Motor neuron (in vitro differentiated cells): ENCODE results near the gene ANKLE1. TPM values are rescaled to one million over a fixed set of nuclear protein-coding genes. Genes with fewer than 3 reads are reported as not detected.

Source experiments
- ATAC-seq, 8 experiments: fragments of 200-7000 bp; cut with Tn5 transposase; replicated peaks in 6 of 8; 2 replicates each; pipeline ENCODE4 v1.8.0; 2021; ENCODE audit warnings: mild to moderate bottlenecking in 8 of 8, moderate library complexity in 8 of 8
- H3K27ac ChIP-seq, 2 donors: fragments of 250-450 bp; sonication (Bioruptor Pico); 2 replicates each; pipeline ENCODE4 v1.9.0; 2021; ENCODE audit warnings: antibody characterized with exemption in 2 of 2, mild to moderate bottlenecking in 2 of 2, moderate library complexity in 1 of 2
- H3K4me1 ChIP-seq, 2 donors: fragments of 250-450 bp; sonication (Bioruptor Pico); replicated peaks in 1 of 2; 2 replicates each; pipeline ENCODE4 v1.6.1; 2021; ENCODE audit warnings: antibody characterized with exemption in 2 of 2, mild to moderate bottlenecking in 2 of 2, moderate library complexity in 1 of 2
- H3K4me3 ChIP-seq, 5 donors: fragments of 250-450 bp; sonication (Bioruptor Pico); 2 replicates each; pipeline ENCODE4 v1.9.0; 2021; ENCODE audit warnings: antibody characterized with exemption in 5 of 5, mild to moderate bottlenecking in 5 of 5, moderate library complexity in 4 of 5
- WGBS, 10 experiments: fragments of 450-650 bp; shearing (Covaris generic); methylation state at CpG; one replicate each; pipeline ENCODE4 v1.0.0; 2022; 5-methylcytosine and 5-hydroxymethylcytosine counted together
- in situ Hi-C, 9 experiments: fragments of 400-800 bp; cut with MboI; loops; one replicate each; pipeline ENCODE4 v1.15.0; 2021; ENCODE audit warnings: low sequenced_read_pairs in 9 of 9, low pct_unique_long_range_greater_than_20kb in 2 of 9; ENCODE audit not compliant: unreplicated experiment in 9 of 9
- total RNA-seq, 8 experiments: library from RNA; unstranded; fragments of 300-600 nt; gene quantifications; 2 replicates each; pipeline versions ENCODE4 v1.2.3 to v1.2.4, GENCODE V29; 2022

Gene ANKLE1
- total RNA-seq, 8 experiments from 2014 or later, result 0.46 to 2.9 (median 1.4) TPM

DNA sequence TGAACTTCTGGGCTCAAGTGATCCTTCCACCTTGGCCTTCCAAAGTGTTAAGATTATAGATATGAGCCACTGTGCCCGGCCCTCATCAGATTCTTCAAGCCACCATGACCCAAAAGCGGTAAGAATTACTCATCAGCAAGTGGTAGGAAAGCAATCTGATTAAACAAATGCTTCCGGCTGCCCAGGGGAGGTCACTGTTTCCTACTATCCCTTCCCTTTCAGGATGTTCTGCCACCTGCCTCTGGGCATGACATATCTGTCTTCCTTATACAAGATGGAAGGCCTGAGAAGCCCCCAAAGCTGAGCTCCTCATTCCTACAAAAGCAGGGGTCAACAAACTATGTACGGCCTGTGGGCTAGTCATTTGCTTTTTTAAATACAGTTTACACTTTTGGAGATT lies 14.6 kb downstream of the ANKLE1 start:
- no peak overlapping the region for H3K27ac ChIP-seq
- in situ Hi-C loops, result loop anchor here in 5 of 9 experiments (25.0 kb wide), 1 partner anchor 234 kb away; no protein-coding TSS in a partner anchor
- no peak overlapping the region for H3K4me3 ChIP-seq
- ATAC-seq, result no peak
- 72 to 100% (median 92%) methylated on average over 1 to 4 of the region's 4 CpGs; no CpG with 5 or more reads in 3 of the 10 experiments for WGBS, 10 experiments
- no peaks in the 10 kb centered on the region for H3K4me1 ChIP-seq

DNA sequence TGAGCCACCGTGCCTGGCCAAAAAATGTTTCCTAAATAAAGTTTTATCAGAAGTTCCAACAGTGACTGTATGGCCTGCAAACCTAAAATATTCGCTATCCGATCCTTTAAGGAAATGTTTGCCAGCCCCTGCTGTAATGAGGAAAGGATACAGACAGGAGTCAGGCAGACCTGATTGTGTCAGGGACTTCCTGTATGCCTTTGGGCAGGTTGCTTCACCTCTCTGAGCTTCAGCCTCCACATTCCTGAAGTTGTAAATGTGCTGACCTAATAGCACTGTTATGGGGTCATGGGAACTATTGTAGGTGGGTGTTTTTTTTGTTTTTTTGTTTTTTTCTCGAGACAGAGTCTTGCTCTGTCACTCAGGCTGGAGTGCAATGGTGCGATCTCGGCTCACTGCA lies 15.3 kb downstream of the ANKLE1 start:
- in situ Hi-C loops, result loop anchor here in 5 of 9 experiments (25.0 kb wide), 1 partner anchor 235 kb away; no protein-coding TSS in a partner anchor
- Histone ChIP-seq H3K4me1 (no peaks in the 10 kb centered on the region), H3K4me3 (no peak overlapping the region), H3K27ac (no peak overlapping the region)
- WGBS, 10 experiments, result 80 to 100% (median 96%) methylated on average over 1 to 6 of the region's 6 CpGs; no CpG with 5 or more reads in 2 of the 10 experiments
- ATAC-seq, result no peak

DNA sequence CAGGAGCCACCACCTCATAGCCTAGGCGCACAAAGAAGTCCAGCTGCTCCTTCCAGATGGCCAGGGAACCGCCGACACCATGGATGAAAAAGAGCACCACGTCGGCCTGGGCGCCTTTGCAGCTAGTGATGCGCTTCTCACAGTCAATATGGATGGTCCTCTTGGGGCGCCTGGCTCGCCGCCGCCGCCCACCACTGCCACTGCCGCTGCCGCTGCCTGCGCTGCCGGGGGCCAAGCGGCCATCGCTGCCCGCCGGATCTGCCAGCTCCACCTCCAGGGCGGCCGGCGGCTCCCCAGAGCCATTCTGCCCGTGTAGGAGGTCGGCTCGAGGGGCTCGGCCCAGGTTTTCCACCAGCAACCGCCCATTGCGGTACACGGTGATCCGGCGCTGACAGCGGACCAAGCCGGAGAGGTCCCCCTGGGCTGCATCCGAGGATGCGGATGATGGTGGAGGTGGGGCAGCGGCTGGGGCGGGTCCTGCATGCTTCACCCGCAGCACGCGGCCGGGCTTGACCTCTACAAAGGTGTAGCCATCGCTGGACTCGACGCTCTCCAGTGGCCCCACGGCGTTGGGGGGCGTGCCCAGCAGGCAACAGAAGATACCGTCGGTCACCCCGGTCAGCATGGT lies 19.4 kb downstream of the ANKLE1 start:
- no peak overlapping the region for H3K27ac ChIP-seq
- ATAC-seq, result no peak
- peaks cover 3% of the 10 kb centered on the region in 2 donors for H3K4me1 ChIP-seq
- H3K4me3 ChIP-seq, result no peak overlapping the region
- in situ Hi-C loops, result no loop called here
- WGBS, 10 experiments, result 90 to 100% (median 100%) methylated on average over 1 to 5 of the region's 51 CpGs; no CpG with 5 or more reads in 7 of the 10 experiments

GRCh38 chr19:17302391-17303166 lies 20.9 kb downstream of the ANKLE1 start:
- ATAC-seq, result peak in 5 of 8 experiments; percentile 3 to 18 (median 10)
- in situ Hi-C loops, result no loop called here
- H3K4me3 ChIP-seq, result peak overlapping the region; percentile 61 to 86 (median 66)
- peak overlapping the region; percentile 25 to 69 for H3K27ac ChIP-seq
- peaks cover 3% of the 10 kb centered on the region in 2 donors for H3K4me1 ChIP-seq
- 20 to 22% methylated on average over 3 to 7 of the region's 29 CpGs; no CpG with 5 or more reads in 8 of the 10 experiments for WGBS, 10 experiments

GRCh38 chr19:17303167-17303939 lies 21.7 kb downstream of the ANKLE1 start, which contains the start of gene ABHD8:
ABHD8 (minus strand) TSS chr19:17303425; CDS start chr19:17301616, 1,809 bp downstream.
- ATAC-seq, result peak; percentile 75 to 82 (median 81)
- Histone ChIP-seq H3K4me3 (peak within 1 kb of the TSS; percentile 61 to 86 (median 66)), H3K27ac (peak within 1 kb of the TSS; percentile 25 to 69), H3K4me1 (peaks cover 3% of the 10 kb centered on the region in 2 donors)
- in situ Hi-C loops, result no loop called here
- WGBS, 10 experiments, result 20% methylated on average over 1 of the region's 52 CpGs; no CpG with 5 or more reads in 9 of the 10 experiments

GRCh38 chr19:17303940-17304267 lies 22.2 kb downstream of the ANKLE1 start:
- no peak for ATAC-seq
- in situ Hi-C loops, result no loop called here
- Histone ChIP-seq H3K4me1 (peaks cover 3% of the 10 kb centered on the region in 2 donors), H3K4me3 (peak overlapping the region in 1 of 5 donors; percentile 86), H3K27ac (no peak overlapping the region)
- WGBS, 10 experiments, result 23 to 100% (median 75%) methylated on average over 1 to 8 of the region's 12 CpGs; no CpG with 5 or more reads in 3 of the 10 experiments

DNA sequence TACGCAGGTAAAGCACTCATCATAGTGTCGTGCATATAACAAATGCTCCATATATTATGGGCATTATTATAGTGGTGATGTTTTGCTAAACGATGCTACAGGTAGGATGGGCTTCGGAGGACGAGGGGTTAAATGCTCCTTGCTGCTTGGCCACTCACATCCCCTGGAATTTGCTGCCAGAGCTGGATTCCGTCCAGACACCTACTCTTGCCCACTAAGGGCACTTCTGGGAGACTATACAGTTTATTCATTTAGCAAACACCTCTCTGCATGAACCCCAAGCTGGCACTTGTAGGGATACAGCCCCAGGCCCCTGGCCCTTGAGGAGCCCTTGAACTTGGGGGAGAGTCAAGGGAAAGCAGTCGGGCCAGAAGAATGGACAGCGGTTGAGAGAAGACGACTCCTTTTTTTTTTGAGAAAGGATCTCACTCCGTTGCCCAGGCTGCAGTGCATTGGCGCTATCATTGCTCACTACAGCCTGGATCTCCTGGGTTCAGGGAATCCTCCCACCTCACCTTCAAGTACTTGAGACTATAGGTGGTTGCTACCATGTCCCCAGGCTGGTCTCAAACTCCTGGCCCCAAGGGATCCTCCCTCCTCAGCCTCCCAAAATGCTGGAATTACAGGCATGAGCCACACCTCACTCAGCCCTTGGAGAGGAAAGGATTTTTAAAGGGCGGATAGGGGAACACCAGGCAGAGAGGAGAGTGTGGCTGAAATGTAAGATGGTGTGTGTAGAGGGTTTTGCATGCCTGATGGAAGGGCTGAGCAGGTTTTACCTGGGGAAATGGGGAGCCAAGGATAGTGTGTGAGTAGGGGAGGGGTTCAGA lies 22.9 kb downstream of the ANKLE1 start:
- no peak overlapping the region for H3K27ac ChIP-seq
- H3K4me1 ChIP-seq, result peaks cover 3% of the 10 kb centered on the region in 2 donors
- WGBS, 10 experiments, result 0 to 100% (median 77%) methylated on average over 1 to 7 of the region's 12 CpGs; no CpG with 5 or more reads in 1 of the 10 experiments
- in situ Hi-C loops, result no loop called here
- no peak for ATAC-seq
- no peak overlapping the region for H3K4me3 ChIP-seq

DNA sequence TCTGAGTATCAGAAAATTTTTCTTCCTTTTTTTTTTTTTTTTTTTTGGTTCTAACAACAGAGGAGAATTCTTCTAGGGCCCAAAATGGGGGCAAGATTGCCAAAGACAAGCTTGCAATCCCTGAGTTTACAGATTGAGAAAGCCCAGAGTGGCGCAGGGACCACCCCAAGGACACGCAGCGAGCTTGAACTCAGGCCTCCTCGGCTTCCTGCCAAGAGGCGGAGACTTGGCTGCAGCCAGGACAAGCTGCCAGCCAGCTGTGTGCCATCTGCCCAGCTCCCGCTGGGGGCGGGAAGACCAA lies 23.5 kb downstream of the ANKLE1 start:
- in situ Hi-C loops, result no loop called here
- peak overlapping the region in 1 of 2 donors; percentile 42 for H3K27ac ChIP-seq
- WGBS, 10 experiments, result 0 to 70% (median 12%) methylated on average over 1 to 6 of the region's 7 CpGs; no CpG with 5 or more reads in 6 of the 10 experiments
- peaks cover 4 to 5% of the 10 kb centered on the region in 2 donors for H3K4me1 ChIP-seq
- H3K4me3 ChIP-seq, result peak overlapping the region in 2 of 5 donors; percentile 2
- no peak for ATAC-seq

DNA sequence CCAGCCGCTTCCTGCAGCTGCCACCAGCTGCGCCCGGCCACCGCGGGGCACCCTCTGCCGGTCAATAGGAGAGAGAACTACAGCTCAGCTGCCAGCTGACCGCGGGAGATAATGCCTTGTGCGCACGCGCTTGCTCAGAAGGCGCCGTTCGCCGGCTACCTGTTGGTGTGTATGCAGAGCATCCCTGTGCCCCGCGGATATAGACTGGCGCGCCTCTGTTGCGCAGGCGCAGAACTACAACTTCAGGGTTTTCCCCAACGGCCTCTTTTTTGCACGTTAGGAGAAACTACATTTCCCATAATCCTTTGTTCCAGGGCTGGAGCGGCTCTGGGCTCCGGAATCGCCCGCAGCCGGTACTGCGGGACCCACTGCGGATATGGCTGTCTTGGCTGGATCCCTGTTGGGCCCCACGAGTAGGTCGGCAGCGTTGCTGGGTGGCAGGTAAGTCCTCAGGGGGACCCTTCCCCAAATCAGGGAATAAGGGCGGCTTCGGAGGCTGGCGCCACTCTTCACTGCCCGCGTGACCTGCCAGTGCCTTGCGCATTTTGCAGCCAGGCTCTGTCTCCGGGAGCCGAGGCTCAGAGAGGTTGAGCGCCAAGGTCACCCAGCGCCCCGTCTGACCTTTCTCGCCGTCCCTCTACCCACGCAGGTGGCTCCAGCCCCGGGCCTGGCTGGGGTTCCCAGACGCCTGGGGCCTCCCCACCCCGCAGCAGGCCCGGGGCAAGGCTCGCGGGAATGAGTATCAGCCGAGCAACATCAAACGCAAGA lies 24.0 kb downstream of the ANKLE1 start, which contains the start of gene MRPL34:
Gene MRPL34, plus strand, starts transcription at position 356 of the 768 bp plus-strand sequence. Its CDS starts 21 bp downstream, at position 377.
- WGBS, 10 experiments, result 0% methylated on average over 2 to 11 of the region's 55 CpGs; no CpG with 5 or more reads in 6 of the 10 experiments
- in situ Hi-C loops, result no loop called here
- H3K4me3 ChIP-seq, result peak within 1 kb of the TSS; percentile 55 to 82 (median 74)
- H3K27ac ChIP-seq, result peak within 1 kb of the TSS; percentile 73 to 77
- H3K4me1 ChIP-seq, result peaks cover 8 to 10% of the 10 kb centered on the region in 2 donors
- ATAC-seq, result peak; percentile 35 to 74 (median 72)

GRCh38 chr19:17306285-17306714 lies 24.6 kb downstream of the ANKLE1 start:
- H3K4me1 ChIP-seq, result peaks cover 8 to 11% of the 10 kb centered on the region in 2 donors
- in situ Hi-C loops, result no loop called here
- WGBS, 10 experiments, result 4 to 33% (median 18%) methylated on average over 1 to 9 of the region's 28 CpGs; no CpG with 5 or more reads in 3 of the 10 experiments
- H3K4me3 ChIP-seq, result peak overlapping the region; percentile 55 to 82 (median 74)
- no peak for ATAC-seq
- H3K27ac ChIP-seq, result peak overlapping the region; percentile 73 to 77

GRCh38 chr19:17307876-17308377 lies 26.2 kb downstream of the ANKLE1 start:
- WGBS, 10 experiments, result 67 to 95% (median 86%) methylated on average over 1 to 8 of the region's 8 CpGs; no CpG with 5 or more reads in 2 of the 10 experiments
- H3K4me1 ChIP-seq, result peaks cover 8 to 11% of the 10 kb centered on the region in 2 donors
- ATAC-seq, result no peak
- no peak overlapping the region for H3K27ac ChIP-seq
- in situ Hi-C loops, result no loop called here
- H3K4me3 ChIP-seq, result no peak overlapping the region
